NK-92 (cell line): ENCODE results near the gene PCDHGB3.
"Not testable (repeated sequence)": the region's sequence is repeated elsewhere in the genome, so short reads cannot be mapped to it uniquely, and the experiment has no call there.

Source experiments
- DNase-seq: peaks from one replicate; lab custom pipeline; 2025; ENCODE audit not compliant: unreplicated experiment; lab: John Stamatoyannopoulos, UW

Gene PCDHGB3

GRCh38 chr5:141417494-141418172, 47.6 kb downstream of the PCDHGB3 start, which contains the start of gene PCDHGB7:
Gene PCDHGB7, plus strand, starts transcription at chr5:141417677. Its CDS starts 183 bp downstream, at chr5:141417860.
- DNase-seq, result not testable (repeated sequence)

GRCh38 chr5:141419074-141419880, 49.2 kb downstream of the PCDHGB3 start:
- DNase-seq, result no peak

GRCh38 chr5:141420855-141421488, 50.9 kb downstream of the PCDHGB3 start, which contains the start of gene PCDHGA11:
Gene PCDHGA11, plus strand, starts transcription at chr5:141421051. Its CDS starts 177 bp downstream, at chr5:141421228.
- no peak for DNase-seq

GRCh38 chr5:141421489-141421855, 51.4 kb downstream of the PCDHGB3 start:
- no peak for DNase-seq
